Panc1 (cell line): ENCODE data around the gene ZC3H18. TPM values are rescaled to one million over a fixed set of nuclear protein-coding genes. Genes with fewer than 3 reads are reported as not detected.

ENCODE experiments used
- ATAC-seq: fragments of 200-7000 bp; cut with Tn5 transposase; 2 replicates; pipeline ENCODE4 v1.9.1; 2020; ENCODE audit warnings: mild to moderate bottlenecking, moderate library complexity
- BruUV-seq: library from RNA; stranded (reverse); fragments of 400-500 nt; replicated peaks from 2 replicates; lab custom pipeline; 2021; lab: Mats Ljungman, UMichigan
- CTCF ChIA-PET: fragments of 300-600 bp; sonication (Branson Sonifier 250); formaldehyde crosslinking; loops from one replicate; lab custom pipeline; 2022; ENCODE audit warnings: antibody characterized with exemption; lab: Charles Lee
- POLR2A ChIA-PET: fragments of 300-600 bp; sonication (Branson Sonifier 250); formaldehyde crosslinking; loops from one replicate; lab custom pipeline; 2022; ENCODE audit warnings: antibody characterized with exemption; lab: Charles Lee
- DNase-seq: peaks from one replicate; pipeline ENCODE4 v3.0.0-alpha.2; 2010; ENCODE audit warnings: low read depth, low spot score
- H3K27ac ChIP-seq: 2 replicates; pipeline ENCODE4 v1.5.1; 2011; ENCODE audit warnings: mild to moderate bottlenecking, low read length, inconsistent platforms
- H3K27me3 ChIP-seq: fragments of 200-500 bp; sonication (Bioruptor generic); 2 replicates; pipeline ENCODE4 v1.6.0; 2014; ENCODE audit warnings: low read length, inconsistent platforms; ENCODE audit not compliant: control insufficient read depth, insufficient read depth
- H3K36me3 ChIP-seq: fragments of 200-500 bp; sonication (Bioruptor generic); 2 replicates; pipeline ENCODE4 v1.5.1; 2014; ENCODE audit warnings: inconsistent platforms, mild to moderate bottlenecking, low read length, moderate library complexity; ENCODE audit not compliant: control insufficient read depth, insufficient read depth
- H3K4me1 ChIP-seq: 2 replicates; pipeline ENCODE4 v1.5.1; 2011; ENCODE audit warnings: inconsistent platforms, mild to moderate bottlenecking, low read length, moderate library complexity; ENCODE audit not compliant: control insufficient read depth, insufficient read depth
- H3K4me3 ChIP-seq, 2 experiments: 2 replicates each; pipeline ENCODE4 v1.5.1; 2011 to 2012; ENCODE audit warnings: low read depth in 2 of 2, low read length in 2 of 2, mild to moderate bottlenecking in 2 of 2, inconsistent platforms in 1 of 2, moderate library complexity in 1 of 2
- H3K9me3 ChIP-seq: fragments of 200-500 bp; sonication (Bioruptor generic); 2 replicates; pipeline ENCODE4 v1.5.1; 2014; ENCODE audit warnings: low read depth, mild to moderate bottlenecking, inconsistent platforms, low read length, moderate library complexity; ENCODE audit not compliant: control insufficient read depth, insufficient read depth
- POLR2AphosphoS5 ChIP-seq: IDR thresholded peaks from 2 replicates; pipeline ENCODE4 v1.6.1; 2012; ENCODE audit warnings: mild to moderate bottlenecking, low read depth, low read length, moderate library complexity
- REST ChIP-seq, 2 experiments: IDR thresholded peaks; 2 replicates each; pipeline ENCODE4 v1.6.1; 2011 to 2012; ENCODE audit warnings: low read depth in 2 of 2, control low read depth in 1 of 2, low read length in 1 of 2, mild to moderate bottlenecking in 1 of 2, moderate library complexity in 1 of 2; ENCODE audit not compliant: insufficient read depth in 1 of 2
- SIN3A ChIP-seq: IDR thresholded peaks from 2 replicates; pipeline ENCODE4 v1.6.1; 2012; ENCODE audit warnings: low read depth, mild to moderate bottlenecking, low read length, moderate library complexity, borderline replicate concordance; ENCODE audit not compliant: insufficient read depth
- TCF7L2 ChIP-seq: IDR thresholded peaks from 2 replicates; pipeline ENCODE4 v1.6.1; 2011; ENCODE audit warnings: mild to moderate bottlenecking, low read depth, low read length, inconsistent platforms
- in situ Hi-C: cut with HindIII; loops from 2 replicates; pipeline ENCODE4 v1.10.0; 2016; ENCODE audit warnings: low sequenced_read_pairs, low pct_unique_long_range_greater_than_20kb
- intact Hi-C: fragments of 100-400 bp; cut with micrococcal nuclease; formaldehyde crosslinking; loops from one replicate; pipeline ENCODE4 v1.10.0; 2022; ENCODE audit not compliant: unreplicated experiment
- total RNA-seq: library from RNA; stranded (reverse); gene quantifications from one replicate; pipeline ENCODE4 v1.2.1, GENCODE V29; 2021; ENCODE audit not compliant: unreplicated experiment
- TF ChIP-seq, protein P1 (sequence below): fragments of 450-650 bp; IDR thresholded peaks from 2 replicates; pipeline ENCODE4 v1.5.1; 2017; ENCODE audit warnings: mild to moderate bottlenecking

ZC3H18 gene
- total RNA-seq, 1 experiment from 2014 or later, result 45.9 TPM

DNA sequence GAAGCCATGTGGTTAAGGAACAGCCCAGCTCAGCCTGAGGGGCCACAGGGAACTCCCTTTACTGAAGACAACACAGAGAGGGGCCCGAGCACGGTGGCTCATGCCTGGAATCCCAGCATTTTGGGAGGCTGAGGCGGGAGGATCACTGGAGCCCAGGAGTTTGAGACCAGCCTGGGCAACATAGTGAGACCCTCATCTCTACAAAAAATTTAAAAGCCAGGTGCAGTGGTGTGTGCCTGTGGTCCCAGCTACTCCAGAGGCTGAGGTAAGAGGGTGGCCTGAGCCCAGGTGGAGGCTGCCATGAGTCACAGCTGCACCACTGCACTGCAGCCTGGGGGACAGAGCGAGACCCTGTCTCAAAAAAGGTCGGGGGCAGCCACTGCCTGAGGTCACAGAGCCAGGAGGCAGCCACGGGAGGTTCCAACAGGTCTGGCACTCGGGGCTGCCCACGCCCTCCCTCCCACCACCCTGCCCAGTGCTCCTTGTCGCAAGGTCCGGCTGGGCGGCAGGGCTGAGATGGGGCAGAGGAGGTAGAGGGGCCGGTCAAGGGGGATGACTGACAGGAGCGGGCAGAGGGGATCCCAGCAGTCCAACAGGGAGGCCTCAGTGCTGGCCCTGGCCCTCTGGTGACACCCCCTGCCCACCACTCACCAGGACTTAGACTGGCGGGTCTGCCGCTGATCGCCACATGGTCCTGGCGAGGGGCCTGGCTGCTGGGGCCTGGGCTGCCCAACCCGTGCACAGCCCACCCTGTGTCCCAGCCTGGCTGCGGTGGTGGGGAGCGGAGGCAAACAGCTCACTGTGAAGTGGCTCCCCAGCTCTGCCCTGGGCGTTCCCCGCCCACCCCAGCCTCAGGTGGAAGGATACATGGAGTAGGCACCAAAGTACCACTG lies 77.2 kb downstream of the ZC3H18 start:
- CTCF ChIA-PET, result no interaction called here

GRCh38 chr16:88649195-88649923 lies 79.2 kb downstream of the ZC3H18 start:
- H3K27me3 ChIP-seq, result no peaks in the 10 kb centered on the region
- DNase-seq, result no peak
- no peaks in the 10 kb centered on the region for H3K9me3 ChIP-seq
- no TSS peak for BruUV-seq
- H3K4me1 ChIP-seq, result peaks cover 14% of the 10 kb centered on the region
- no peak overlapping the region; the same call in 1 of the 2 replicates for H3K27ac ChIP-seq
- no peak; the same call in 1 of the 2 replicates for ATAC-seq
- H3K36me3 ChIP-seq, result peaks cover 6% of the 10 kb centered on the region; the same call in 1 of the 2 replicates
- peak overlapping the region; percentile 62 to 70 for H3K4me3 ChIP-seq
- POLR2A ChIA-PET, result no interaction called here
- CTCF ChIA-PET, result interaction anchor here (0.6 kb wide), 2 partner anchors 28 to 38 kb away, joined by 4 to 8 read pairs; no protein-coding TSS in a partner anchor
- intact Hi-C loops, result no loop called here
- in situ Hi-C loops, result no loop called here
- no peak for TF ChIP-seq SIN3A
- TF ChIP-seq, protein P1, sequence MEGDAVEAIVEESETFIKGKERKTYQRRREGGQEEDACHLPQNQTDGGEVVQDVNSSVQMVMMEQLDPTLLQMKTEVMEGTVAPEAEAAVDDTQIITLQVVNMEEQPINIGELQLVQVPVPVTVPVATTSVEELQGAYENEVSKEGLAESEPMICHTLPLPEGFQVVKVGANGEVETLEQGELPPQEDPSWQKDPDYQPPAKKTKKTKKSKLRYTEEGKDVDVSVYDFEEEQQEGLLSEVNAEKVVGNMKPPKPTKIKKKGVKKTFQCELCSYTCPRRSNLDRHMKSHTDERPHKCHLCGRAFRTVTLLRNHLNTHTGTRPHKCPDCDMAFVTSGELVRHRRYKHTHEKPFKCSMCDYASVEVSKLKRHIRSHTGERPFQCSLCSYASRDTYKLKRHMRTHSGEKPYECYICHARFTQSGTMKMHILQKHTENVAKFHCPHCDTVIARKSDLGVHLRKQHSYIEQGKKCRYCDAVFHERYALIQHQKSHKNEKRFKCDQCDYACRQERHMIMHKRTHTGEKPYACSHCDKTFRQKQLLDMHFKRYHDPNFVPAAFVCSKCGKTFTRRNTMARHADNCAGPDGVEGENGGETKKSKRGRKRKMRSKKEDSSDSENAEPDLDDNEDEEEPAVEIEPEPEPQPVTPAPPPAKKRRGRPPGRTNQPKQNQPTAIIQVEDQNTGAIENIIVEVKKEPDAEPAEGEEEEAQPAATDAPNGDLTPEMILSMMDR, result no peak
- TF ChIP-seq TCF7L2, result no peak
- no peak for TF ChIP-seq POLR2AphosphoS5

More for the DNA sequence above, 77.2 kb downstream of the ZC3H18 start:
- Histone ChIP-seq H3K27ac (no peak overlapping the region), H3K9me3 (no peaks in the 10 kb centered on the region), H3K36me3 (peaks cover 6% of the 10 kb centered on the region; the same call in 1 of the 2 replicates), H3K27me3 (no peaks in the 10 kb centered on the region), H3K4me1 (peaks cover 14% of the 10 kb centered on the region), H3K4me3 (no peak overlapping the region)
- TF ChIP-seq SIN3A (no peak), REST (IDR thresholded peaks at IDR 0.05; ENCODE audit: insufficient read depth in 1 of 2, low read depth in 2 of 2, low read length in 1 of 2) (no peak), POLR2AphosphoS5 (no peak), TCF7L2 (no peak)
- TF ChIP-seq, protein P1, result no peak
- no peak for DNase-seq
- BruUV-seq, result no TSS peak
- in situ Hi-C loops, result no loop called here
- POLR2A ChIA-PET, result no interaction called here
- intact Hi-C loops, result no loop called here
- ATAC-seq, result no peak
